Colon (tissue), 2 donors: Measurements from ENCODE around the gene TMEM219.

Source experiments
- FAIRE-seq: peaks from 2 replicates; lab custom pipeline; 2012; peaks lifted over from hg19 to GRCh38; lab: Jason Lieb, UNC
- donor health status: control.
- donor health status: control.

TMEM219 gene

GRCh38 chr16:29982560-29983419 lies 20.9 kb downstream of the TMEM219 start:
- FAIRE-seq = no peak

GRCh38 chr16:29983420-29984136 lies 21.7 kb downstream of the TMEM219 start:
- FAIRE-seq = no peak

- no peak for FAIRE-seq
Measured at GRCh38 chr16:29984137-29984763, 22.4 kb downstream of the TMEM219 start.

- no peak for FAIRE-seq
Measured at GRCh38 chr16:29984764-29985147, 22.9 kb downstream of the TMEM219 start.

- FAIRE-seq = no peak
Measured at GRCh38 chr16:29985271-29985811, 23.5 kb downstream of the TMEM219 start.

- no peak for FAIRE-seq
Measured at GRCh38 chr16:29986231-29986630, 24.4 kb downstream of the TMEM219 start.

- no peak for FAIRE-seq
Measured at GRCh38 chr16:29986931-29987330, 25.1 kb downstream of the TMEM219 start.

GRCh38 chr16:29987371-29988085 lies 25.6 kb downstream of the TMEM219 start:
- FAIRE-seq = no peak

- no peak for FAIRE-seq
Measured at GRCh38 chr16:29988346-29989075, 26.6 kb downstream of the TMEM219 start.

- FAIRE-seq = no peak
Measured at GRCh38 chr16:29989111-29989858, 27.4 kb downstream of the TMEM219 start.

- no peak for FAIRE-seq
Measured at GRCh38 chr16:29990034-29990433, 28.2 kb downstream of the TMEM219 start.

- no peak for FAIRE-seq
Measured at GRCh38 chr16:29990883-29991570, 29.1 kb downstream of the TMEM219 start.

- FAIRE-seq = no peak
Measured at GRCh38 chr16:29991571-29991904, 29.7 kb downstream of the TMEM219 start.

GRCh38 chr16:29992344-29992967 lies 30.6 kb downstream of the TMEM219 start:
- no peak for FAIRE-seq

- no peak for FAIRE-seq
Measured at GRCh38 chr16:29993191-29993902, 31.5 kb downstream of the TMEM219 start.

GRCh38 chr16:29993903-29994599 lies 32.2 kb downstream of the TMEM219 start:
- FAIRE-seq = no peak

- no peak for FAIRE-seq
Measured at GRCh38 chr16:29994600-29995323, 32.9 kb downstream of the TMEM219 start.
